GM21619 (cell line): Measurements from ENCODE around the gene ASIC2.

Source experiments
- ATAC-seq: cut with Tn5 transposase; IDR thresholded peaks from one replicate; pipeline ENCODE4 v1.9.1; 2021; ENCODE audit not compliant: unreplicated experiment

The ASIC2 gene

DNA sequence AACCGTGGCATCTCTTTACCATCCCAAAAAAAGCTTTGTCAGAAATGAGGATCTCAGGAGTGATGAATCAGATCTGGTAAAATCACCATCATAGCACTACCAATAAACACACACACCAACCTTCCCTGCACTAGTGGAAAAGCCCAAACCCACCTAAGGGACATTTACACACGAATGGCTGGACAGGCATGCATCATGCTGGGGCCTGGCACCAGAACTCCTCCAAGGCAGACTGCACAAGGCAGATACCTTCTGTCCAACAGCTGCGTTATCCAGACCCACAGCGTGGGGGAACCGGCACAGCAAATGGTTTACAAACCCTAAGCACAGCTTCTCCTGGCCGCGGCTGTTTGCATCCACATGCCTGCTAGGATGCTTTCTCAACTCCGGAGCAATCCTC, 2.8 kb downstream of the ASIC2 start:
- no peak for ATAC-seq

DNA sequence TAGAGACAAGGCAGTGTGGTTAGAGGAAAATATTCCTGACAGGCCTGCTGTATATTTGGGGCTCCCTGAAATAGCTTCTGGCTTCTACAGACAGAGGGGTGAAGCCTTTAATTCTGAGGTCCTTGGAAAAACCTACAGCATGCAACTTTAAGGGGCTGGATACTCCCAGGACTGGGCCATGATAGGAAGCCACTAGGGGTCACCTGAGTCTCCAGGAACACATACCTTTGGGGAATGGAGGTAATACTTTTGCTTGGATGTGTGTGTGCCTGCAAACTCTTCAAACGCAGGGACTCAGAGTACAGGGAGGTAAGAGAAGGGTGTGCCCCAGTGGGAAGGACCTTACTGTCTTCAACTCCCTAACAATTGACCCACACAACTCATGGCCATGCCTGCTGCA, 4.1 kb downstream of the ASIC2 start:
- ATAC-seq: no peak

DNA sequence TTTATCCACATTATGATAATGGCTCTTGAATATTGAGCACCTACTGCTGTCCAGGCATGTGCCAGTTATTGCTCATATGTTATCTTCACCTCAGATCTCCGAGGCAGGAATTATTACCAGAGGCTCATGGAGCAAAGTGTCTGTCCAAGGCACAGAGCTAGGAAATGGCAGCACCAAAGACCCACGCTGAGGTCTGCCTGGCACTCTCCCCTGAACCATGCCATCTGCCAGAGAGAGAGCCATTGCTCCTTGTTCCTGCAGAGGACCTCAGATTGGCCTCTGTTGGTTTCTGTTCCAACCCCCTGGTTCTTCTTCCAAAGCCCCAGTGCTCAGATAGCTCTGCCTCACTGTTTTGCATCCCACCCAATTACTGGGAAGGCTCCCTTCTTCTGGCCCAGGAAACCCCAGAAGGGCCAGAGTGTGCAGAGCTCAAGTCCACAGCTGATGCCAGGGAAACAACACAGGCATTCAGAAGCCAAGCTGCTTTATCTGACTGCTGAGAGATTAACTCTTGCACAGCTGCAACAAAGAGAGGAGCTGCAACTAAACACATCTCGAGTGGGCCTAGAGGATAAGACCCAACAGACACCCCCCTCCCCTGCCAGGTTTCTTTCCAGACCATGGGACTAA, 5.9 kb downstream of the ASIC2 start:
- ATAC-seq: no peak

DNA sequence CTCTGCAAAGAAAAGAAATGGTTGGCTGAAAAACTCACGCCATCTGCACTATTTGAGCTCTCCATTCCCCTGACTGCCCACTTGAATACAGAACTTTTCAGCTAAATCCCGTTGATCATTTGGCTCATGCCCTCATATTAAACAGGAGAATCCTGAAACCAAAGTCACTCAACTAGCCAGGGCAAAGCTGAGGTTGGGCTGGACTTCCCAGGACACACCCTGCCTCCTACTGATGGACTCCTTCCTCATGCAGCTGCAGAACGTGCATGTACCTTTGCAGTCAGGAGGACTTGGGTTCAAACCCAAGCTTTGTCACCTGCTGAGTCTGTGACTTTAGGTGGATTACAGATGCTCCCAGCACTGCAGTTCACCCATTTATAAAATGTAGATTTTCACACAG, 7.7 kb downstream of the ASIC2 start:
- ATAC-seq: no peak

DNA sequence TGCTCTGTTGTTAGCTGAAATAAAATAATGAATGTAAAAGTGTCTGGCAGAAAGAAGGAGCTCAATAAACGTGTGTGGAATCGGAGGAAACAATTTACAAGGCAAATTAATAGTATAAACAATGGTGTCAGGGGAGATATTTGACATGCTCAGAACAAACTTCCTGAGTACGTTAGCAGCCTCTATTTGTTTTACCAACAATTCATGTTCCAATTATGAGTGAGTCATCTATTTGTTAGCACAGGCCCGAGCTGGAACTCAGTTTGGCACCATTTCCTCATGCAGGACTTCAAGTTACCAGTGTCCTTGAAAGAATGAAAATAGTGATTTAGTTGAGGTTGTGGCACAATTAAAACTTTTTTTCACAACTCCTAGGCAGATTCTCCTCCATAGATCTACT, 9.1 kb downstream of the ASIC2 start:
- ATAC-seq: no peak

DNA sequence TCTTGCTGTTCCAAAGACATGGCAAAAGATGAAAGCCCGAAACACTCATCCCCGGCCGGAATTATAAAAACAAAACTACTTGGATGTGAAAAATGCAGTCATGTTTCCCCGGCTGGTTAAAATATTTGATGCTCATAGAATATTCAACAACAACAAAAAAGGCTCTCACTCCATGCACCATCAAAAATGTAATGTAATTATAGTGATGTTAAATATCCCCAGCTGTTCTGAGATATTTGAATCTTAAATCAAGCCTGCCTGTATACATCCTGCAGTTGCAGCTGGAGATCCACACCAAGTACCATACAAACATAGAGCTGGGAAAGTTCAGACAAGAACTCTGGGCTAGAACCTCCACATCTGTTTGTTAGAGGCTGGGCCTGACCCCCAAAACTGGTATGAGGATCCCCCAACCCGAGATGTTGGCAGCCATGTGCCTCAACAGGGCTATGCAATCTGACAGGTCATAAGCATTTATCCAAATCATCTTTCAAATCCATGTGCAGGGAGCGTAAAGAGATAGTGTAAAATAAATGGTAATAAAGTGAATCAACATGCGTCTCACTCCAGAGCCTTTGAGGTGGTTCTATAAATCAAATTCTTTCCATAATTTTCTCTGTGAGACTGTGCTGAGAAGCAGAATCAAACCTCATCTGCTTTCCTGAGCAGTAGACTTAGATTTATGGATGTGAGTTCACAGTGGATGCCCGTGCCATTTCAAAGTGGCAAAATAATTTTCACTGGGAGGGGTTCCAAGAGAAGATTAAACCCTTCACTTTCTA, 12.7 kb downstream of the ASIC2 start:
- no peak for ATAC-seq

DNA sequence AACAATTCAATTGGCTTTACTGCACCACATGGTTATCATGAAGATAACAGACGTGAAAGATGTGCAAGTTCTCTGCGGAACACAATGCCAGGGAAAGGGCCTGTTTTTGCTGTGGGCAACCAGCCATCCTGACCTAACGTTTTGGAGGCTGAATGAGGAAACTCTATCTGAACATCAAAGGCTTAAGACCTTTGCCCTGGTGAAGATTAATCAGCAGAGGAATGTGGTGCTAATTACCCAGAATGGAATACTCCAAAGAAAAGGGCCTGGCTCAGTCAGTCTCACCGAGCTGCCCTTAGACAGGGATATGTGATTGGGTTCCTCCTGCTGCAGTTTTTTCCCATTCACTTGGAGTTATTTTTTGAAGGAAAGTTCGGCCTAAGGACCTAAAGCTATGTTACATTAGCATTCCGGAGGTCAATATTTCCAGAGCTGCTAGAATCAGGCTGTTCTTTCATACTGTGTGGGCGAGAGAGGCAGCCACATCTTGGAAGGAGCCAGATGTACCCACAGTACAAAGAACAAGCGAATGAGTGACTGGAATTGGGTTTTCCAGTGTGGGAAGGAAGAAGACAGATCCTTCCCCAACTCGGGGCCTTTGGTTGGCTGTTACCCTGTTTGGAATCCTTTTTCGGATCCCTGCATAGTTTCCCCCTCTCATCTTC, 15.5 kb downstream of the ASIC2 start:
- ATAC-seq: no peak

DNA sequence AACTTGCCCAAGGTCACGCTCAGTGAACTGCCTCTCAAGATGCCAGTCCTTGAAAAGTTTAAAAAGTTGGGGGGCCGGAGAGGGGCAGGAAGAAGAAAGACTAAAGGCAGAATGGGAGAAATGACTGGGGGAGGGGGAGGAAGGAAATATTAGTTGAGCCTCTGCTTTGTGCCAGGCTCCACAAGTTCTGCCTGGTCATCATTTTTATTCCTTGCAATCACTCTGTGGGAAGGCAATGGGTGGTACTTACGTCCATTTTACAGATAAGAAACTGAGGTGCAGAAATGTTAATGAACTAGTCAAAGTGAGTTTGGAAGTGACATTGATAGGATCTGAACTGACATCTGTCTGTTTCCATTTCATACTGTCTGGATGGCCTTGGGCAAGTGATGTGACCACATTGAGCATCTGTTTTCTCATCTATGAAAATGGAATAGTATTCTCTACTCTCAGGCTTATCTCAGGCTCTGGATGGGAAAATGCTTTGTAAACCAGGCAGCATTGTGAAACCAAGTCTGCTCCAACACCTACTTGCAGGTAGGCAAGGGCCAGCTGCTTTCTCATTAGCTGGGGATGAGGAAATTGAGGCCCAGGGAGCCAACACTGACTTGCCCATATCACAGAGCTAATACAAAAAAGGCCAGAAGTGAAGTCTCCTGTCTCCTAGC, 19.2 kb downstream of the ASIC2 start:
- ATAC-seq: no peak

DNA sequence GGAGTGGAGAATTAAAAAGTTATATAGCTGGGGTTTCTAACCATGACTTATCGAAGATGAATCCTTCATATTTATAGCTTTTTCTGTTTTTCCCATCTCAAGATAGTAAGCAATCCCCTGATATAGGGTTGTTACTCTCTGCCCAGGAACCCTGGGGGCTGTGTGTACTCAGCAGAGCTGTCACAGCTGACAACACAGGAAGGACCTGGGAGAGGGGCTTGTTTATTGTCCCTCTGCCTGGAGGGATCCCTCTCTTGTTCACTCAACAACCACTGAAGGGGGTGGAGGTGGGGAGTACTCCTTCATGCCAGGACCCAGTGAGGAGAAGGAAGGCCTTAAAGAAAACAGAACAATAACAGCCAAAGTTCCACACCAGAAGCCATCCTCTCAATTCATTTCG, 19.8 kb downstream of the ASIC2 start:
- no peak for ATAC-seq

DNA sequence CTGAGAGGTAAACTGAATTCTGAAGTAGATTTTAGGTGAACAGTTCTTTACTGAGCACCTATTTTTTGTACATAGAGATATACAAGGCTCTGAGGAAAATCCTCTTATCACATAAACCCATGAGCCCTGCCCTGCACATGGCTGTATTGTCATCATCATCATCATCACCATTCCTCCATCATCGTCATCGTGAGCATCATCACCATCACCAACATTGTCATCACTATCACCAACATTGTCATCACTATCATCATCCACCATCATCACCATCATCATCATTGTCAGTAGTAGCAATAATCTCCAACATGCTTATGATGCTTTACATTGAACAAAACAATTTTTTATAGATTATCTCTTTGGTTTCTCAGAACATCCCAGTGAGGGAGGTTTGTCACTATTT, 20.7 kb downstream of the ASIC2 start:
- ATAC-seq: no peak

DNA sequence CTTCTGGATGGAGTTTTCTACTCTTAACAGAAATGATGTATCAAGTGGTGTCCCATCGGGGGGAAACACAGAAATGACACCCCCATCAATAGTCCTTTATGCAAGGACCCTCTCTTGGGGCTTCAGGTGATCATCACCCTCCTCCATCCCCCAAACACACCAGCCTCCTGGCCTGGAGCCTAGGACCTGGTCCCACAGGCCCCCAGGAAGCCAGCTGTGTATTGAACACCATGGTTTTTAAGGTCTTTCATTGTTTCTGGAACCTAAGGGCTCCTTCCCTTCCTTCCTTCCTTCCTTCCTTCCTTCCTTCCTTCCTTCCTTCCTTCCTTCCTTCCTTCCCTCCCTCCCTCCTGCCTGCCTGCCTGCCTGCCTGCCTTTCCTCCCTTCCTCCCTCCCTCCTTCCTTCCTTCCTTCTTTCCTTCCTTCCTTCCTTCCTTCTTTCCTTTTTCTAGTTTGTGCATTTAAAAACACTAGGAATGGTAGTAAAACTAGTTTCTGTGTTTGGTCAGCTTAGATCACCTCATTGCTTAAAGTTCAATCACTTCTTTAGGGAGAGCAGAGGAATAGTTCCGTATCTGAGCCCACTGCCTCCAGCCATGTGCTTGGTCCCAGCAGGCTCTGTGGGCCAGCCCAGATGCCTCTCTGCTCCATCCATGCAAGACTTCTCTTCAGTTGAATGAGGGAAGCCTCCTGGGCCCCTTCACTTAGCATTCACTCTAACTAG, 23.6 kb downstream of the ASIC2 start:
- ATAC-seq: no peak

DNA sequence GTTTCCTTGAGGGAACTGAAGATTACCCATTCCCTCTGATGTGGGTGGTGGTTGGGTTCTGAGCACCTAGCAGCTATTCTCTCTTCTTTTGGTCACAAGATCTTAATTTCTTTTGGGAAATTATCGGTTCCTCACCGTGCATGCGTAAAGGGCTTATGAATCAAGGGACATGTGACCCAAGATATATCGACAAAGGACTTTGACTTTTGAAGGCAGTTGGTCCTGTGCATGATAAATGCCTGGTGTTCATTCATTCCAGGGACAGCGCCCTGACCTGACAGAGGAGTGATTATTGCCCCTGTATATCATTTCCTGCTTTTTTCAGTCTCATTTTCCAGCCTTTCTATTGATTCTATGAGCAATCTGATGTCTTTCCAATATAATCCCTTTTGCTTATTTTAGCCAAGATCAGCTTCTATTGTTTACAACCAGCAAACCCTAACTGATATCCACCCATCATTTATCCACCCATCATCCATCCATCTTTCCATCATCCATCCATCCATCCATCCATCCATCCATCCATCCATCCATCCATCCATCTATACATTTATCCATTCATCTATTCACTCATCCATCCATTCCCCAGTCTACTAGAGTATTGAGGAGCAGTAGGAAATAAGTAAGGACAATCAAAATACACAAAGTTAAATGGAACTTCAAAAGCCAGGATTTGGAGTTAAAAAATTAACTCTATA, 25.1 kb downstream of the ASIC2 start:
- no peak for ATAC-seq

DNA sequence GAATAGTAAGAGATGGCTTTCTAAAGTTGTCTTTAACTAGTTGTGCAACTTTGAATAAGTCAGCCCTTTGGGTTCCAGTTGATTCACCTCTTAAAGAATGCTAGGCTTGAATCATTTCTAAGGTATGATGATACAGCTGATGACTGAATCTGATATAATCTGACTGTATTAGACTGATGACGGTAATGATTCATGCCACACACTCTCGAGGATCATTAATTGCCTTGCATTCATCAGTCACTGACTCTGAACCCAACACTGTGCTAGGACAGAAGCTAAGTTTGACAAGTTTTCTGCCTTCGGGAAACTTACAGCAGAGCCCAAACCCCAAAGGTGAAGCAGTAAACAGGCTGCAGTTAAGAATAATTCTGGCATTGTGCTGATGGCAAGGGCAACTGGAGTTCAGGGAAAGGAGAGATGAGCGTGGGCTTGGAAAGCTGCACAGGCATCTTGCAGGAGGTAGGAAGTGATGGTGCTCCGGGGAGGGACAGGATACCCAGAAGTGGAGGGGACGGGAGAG, 25.8 kb downstream of the ASIC2 start:
- ATAC-seq: no peak

DNA sequence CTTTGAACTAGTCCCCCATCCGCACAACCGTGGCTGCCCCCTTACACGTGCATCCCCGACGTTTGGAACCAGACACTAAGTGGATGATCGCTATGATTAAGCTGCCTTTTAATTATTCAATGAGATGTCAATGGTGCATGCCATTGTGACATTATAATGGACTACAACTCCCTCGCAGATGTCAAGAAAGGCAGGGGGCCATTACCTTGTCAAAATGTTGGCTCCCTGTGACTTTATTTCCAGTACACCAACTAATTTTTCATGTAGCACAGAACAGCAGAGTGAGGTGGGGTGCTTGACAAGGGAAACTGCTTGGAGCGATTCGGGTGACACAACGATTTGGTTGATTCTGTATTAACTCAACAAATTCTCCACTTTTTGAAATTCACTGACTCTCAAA, 26.5 kb downstream of the ASIC2 start:
- no peak for ATAC-seq

DNA sequence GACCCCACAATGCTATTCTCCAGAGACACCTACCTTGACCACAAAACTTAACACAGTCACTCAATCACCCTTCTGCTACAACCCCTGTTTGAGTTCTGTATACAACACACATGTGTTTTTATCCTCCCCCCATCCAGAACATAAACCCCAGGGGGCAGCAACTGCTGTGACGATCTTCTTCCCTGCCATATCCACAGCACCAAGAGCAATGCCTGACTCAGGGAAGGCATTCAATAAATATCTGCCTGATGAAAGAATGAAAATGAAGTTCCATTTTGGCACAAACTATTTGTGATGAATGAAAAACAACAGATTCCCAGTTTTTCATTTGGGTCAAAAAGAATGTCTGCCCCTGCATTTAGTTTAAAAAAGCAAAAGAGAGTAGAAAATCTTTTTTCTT, 27.0 kb downstream of the ASIC2 start:
- no peak for ATAC-seq

DNA sequence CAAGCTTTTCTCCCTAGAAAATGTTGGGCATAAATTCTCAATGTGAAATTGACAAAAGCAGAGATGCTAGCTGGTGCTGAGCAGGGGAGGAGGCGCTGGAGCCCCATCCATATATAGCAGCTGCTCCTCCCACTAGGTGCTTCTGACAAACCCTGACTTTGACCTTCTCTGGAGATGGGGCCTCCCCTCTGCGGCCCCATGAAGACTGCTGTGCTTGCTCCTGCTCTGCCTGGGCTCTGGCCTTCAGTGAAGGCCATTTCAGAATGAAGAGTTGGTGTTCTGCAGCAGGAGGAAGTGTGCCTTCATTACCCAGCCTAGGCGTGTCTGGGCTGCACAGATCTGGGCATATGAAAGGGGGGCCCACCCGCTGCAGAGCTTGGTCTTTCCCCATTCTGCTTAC, 29.7 kb downstream of the ASIC2 start:
- ATAC-seq: no peak

DNA sequence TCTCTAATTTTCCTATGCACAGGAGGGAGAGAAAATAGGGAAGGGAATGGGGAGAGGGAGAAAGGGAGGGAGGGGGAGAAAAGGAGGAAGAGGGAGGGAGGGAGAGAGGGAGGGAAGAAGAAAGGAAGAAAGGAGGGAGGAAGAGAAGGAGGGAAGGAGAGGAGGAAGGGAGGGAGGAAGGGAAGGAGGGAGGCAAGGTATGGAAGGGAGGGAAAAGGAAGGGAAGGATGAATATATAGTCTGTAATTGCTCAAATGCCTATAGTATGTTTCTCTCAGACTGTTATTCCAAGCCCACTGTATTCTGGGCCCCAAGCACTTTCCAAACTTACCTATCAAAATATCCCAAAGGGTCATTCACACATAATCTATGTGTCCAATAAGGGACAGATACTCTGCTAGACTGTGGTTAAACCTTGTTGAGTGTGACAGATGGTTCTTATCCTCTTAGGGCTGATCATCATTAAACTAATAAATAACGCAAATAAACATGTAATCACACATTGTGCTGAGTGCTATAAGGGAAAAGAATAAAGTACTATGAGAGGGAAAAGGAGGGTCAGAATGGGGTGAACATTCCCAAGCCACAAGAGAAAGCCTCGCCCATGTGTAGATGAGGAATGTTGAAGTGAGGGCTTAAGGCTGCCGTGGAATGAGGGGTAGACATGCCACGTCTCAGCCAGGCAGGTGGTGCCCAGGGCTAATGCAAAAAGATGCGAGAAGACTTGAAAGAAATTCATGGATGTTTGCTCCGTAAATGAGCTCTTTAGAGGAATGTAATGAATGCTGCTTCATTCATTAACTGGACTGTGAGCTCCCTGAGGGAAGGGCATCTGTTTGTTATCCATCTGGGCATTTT, 30.6 kb downstream of the ASIC2 start:
- ATAC-seq: no peak

DNA sequence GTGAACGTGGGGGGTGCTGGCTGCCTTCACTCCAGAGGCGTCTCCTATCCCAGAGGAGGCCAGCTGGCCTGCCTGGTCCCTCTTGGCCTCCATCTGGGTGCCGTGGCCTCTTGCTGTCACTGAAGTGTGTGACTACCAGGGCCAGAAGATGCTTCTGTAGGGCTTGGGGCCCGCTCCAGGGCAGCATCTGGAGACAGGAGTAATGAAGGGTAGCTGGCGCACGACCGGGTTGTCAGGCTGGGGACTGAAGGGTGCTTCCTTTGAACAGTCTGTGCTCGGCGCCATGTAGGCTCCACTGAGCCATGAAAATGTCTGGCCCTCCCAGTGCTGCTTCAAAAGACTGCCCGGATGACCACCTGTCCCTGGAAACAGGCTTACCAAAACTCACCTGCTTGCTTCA, 31.3 kb downstream of the ASIC2 start:
- ATAC-seq: no peak

DNA sequence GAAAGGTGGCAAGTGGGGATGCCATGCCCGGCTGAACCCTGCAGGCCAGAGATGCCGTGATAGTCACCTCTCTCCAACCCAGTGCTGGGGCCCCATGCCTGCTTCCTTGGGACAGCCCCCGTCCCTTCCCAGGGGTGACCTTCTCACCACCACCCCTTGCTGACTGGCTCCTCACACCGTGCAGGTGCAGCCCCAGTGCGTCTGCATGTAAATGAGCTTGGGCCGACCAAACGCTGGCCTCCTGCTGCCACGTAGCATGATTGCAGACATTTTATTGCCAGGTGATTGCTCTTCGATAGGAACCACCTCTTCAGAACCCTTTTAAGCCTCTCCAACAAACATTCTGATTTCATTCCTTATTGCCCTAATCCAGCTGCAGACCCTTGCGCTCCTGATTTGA, 32.5 kb downstream of the ASIC2 start:
- ATAC-seq: no peak
